IMR-90 (cell line): ENCODE results near the gene DHX29.

Experiments
- BHLHE40 ChIP-seq: fragments of 150-350 bp; IDR thresholded peaks from 2 replicates; pipeline ENCODE4 v1.6.1; 2016; ENCODE audit warnings: mild to moderate bottlenecking, low read depth, low read length
- CEBPB ChIP-seq: IDR thresholded peaks from 2 replicates; pipeline ENCODE4 v1.6.1; 2012; ENCODE audit warnings: low read depth, low read length, improper control_type of control experiment
- FOS ChIP-seq: fragments of 150-350 bp; IDR thresholded peaks from 2 replicates; pipeline ENCODE4 v1.6.1; 2016; ENCODE audit warnings: low read depth, low read length
- MAFK ChIP-seq: IDR thresholded peaks from 2 replicates; pipeline ENCODE4 v1.6.1; 2012; ENCODE audit warnings: low read depth, low read length, improper control_type of control experiment
- MXI1 ChIP-seq: IDR thresholded peaks from 2 replicates; pipeline ENCODE4 v1.6.1; 2012; ENCODE audit warnings: low read depth, mild to moderate bottlenecking, low read length, moderate library complexity, borderline replicate concordance
- NFE2L2 ChIP-seq: fragments of 150-350 bp; IDR thresholded peaks from 2 replicates; pipeline ENCODE4 v1.6.1; 2016; ENCODE audit warnings: low read depth, mild to moderate bottlenecking, low read length
- POLR2A ChIP-seq: IDR thresholded peaks from 2 replicates; pipeline ENCODE4 v1.6.1; 2012; ENCODE audit warnings: mild to moderate bottlenecking, low read depth, low read length
- RAD21 ChIP-seq: IDR thresholded peaks from 2 replicates; pipeline ENCODE4 v1.6.1; 2012; ENCODE audit warnings: low read length, improper control_type of control experiment
- RFX5 ChIP-seq: IDR thresholded peaks from 2 replicates; pipeline ENCODE4 v1.8.0; 2012; ENCODE audit warnings: low read depth, mild to moderate bottlenecking, low read length, moderate library complexity
- SMC3 ChIP-seq: fragments of 150-350 bp; IDR thresholded peaks from 2 replicates; pipeline ENCODE4 v1.6.1; 2016; ENCODE audit warnings: low read depth, mild to moderate bottlenecking, antibody characterized with exemption, low read length, moderate library complexity
- TF ChIP-seq, protein P1 (sequence below): conservative IDR thresholded peaks from 2 replicates; pipeline ENCODE4 v1.5.1; 2012; ENCODE audit warnings: mild to moderate bottlenecking, low read depth, low read length, improper control_type of control experiment
- TF ChIP-seq, protein P2 (sequence below): fragments of 150-350 bp; IDR thresholded peaks from 2 replicates; pipeline ENCODE4 v1.6.1; 2017; ENCODE audit warnings: mild to moderate bottlenecking, antibody characterized with exemption, low read length, low read depth

DNA sequence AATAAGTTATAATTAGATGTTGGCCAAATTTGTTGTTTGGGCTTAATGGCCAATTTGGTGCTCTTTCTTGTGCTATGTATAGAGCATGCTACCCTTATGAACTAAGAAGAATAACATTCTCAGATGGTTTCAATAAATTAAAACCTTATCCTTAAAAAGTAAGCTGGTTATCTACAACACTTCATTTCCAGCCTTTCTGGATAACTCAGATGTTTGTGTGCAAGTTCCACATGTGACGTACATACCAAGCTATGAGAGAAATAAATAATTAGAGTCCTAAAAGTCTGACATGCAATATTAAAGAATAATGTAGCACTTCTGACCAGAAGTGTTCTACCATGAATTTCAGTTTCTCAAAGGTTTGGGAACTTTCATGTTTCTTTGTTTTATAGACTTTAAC is 12.0 kb upstream of the DHX29 start:
- TF ChIP-seq, protein P1, sequence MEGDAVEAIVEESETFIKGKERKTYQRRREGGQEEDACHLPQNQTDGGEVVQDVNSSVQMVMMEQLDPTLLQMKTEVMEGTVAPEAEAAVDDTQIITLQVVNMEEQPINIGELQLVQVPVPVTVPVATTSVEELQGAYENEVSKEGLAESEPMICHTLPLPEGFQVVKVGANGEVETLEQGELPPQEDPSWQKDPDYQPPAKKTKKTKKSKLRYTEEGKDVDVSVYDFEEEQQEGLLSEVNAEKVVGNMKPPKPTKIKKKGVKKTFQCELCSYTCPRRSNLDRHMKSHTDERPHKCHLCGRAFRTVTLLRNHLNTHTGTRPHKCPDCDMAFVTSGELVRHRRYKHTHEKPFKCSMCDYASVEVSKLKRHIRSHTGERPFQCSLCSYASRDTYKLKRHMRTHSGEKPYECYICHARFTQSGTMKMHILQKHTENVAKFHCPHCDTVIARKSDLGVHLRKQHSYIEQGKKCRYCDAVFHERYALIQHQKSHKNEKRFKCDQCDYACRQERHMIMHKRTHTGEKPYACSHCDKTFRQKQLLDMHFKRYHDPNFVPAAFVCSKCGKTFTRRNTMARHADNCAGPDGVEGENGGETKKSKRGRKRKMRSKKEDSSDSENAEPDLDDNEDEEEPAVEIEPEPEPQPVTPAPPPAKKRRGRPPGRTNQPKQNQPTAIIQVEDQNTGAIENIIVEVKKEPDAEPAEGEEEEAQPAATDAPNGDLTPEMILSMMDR, result no peak
- TF ChIP-seq, protein P2, sequence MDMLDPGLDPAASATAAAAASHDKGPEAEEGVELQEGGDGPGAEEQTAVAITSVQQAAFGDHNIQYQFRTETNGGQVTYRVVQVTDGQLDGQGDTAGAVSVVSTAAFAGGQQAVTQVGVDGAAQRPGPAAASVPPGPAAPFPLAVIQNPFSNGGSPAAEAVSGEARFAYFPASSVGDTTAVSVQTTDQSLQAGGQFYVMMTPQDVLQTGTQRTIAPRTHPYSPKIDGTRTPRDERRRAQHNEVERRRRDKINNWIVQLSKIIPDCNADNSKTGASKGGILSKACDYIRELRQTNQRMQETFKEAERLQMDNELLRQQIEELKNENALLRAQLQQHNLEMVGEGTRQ, result no peak
- TF ChIP-seq POLR2A (no peak), RAD21 (no peak), MXI1 (no peak), FOS (no peak), RFX5 (no peak), BHLHE40 (no peak), NFE2L2 (no peak), CEBPB (no peak), SMC3 (no peak), MAFK (no peak)
